Stimulated activated CD8-positive, alpha-beta memory T cell treated with anti-CD3 and anti-CD28 coated beads, Interleukin-4, amount 100 ng/mL, for 1 hour (primary cell): ENCODE results near the gene XRCC4.
"Not testable (repeated sequence)": the region's sequence is repeated elsewhere in the genome, so short reads cannot be mapped to it uniquely, and the experiment has no call there.

Experiments used
- DNase-seq, 2 donors: peaks; one replicate each; pipeline ENCODE4 v3.0.0-alpha.2; 2020; ENCODE audit warnings: low read depth in 2 of 2, low spot score in 1 of 2

The XRCC4 gene

GRCh38 chr5:83076742-83077661 lies at the start of gene XRCC4, which contains the start of gene TMEM167A:
Gene XRCC4, plus strand, starts transcription at chr5:83077547. Its CDS starts 27,373 bp downstream, at chr5:83104920.
Gene TMEM167A, minus strand, starts transcription at chr5:83077394. Its CDS starts 71 bp downstream, at chr5:83077323.
- DNase-seq: peak; percentile 77 to 88

- no peak for DNase-seq
Observed at GRCh38 chr5:83029912-83030311, 47.4 kb upstream of the XRCC4 start.

DNA sequence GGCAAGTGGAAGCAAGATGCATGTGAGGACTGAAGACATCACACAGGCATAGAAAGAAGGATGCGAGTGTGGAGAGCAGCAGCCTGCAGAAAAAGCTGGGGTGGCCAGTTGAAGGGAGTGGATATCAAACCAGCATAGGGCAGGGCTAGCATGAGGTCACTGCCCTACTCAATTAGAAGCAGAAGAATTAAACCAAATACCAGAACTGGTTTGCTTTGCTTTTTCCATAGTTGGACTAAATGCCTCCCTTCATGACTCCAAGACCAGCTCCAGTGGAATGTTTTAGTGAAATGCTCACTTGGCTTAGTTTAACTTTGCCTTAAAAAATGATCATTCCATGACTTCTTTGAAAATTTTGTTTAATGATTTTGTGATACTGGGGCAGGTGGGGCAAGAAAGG lies 46.0 kb upstream of the XRCC4 start:
- no peak for DNase-seq

DNA sequence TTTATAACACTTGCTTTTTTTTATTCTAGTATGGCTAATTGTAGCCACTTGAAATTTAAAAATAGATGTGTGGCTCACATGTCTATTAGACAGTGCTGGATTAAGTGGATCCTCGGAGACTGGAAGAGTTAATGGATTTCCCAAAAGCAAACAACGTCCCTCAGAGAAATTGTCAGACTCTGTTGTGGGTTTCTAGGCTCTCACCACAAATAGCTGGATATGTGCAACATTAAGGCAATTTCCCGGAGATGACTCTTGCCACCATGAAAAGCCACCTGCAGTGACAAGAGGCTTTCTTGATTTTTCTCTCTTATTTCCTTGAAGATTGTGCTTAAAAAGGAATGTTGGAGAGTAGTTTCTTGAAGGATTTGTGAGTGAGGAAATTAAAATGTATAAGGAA lies 43.3 kb upstream of the XRCC4 start:
- DNase-seq: no peak

DNA sequence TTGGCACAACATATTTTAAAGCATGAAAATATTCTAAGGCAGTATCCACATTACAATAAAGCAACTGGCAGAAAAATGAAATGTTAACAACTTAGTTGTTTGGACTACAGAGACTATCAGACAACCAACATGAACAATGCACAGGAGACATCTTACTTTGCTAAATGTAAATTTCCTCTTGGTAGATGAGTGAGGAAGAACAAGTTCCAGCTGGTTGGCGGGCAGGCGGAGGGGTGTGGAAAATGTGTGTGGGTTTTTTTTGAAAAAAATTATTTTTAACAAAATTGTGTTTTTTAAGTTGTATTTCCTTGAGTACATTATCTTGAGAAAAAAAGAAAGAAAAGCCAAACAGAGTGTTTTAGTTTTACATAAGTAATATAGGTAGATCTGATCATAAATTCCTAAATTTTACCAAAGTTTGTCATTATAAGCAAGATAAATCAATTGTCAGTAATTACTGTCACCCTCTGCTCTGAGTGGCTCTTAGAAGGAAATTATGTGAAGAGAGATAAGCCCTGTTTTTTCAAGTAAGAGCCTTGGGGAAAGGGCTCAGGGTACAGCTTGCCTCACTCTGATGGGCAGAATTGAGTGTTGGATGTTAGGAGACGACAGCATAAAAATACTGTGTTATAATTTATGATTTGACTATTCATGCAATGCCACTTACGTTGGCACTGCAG lies 42.7 kb upstream of the XRCC4 start:
- DNase-seq: no peak

- no peak for DNase-seq
Observed at GRCh38 chr5:83035373-83036100, 41.8 kb upstream of the XRCC4 start.

DNA sequence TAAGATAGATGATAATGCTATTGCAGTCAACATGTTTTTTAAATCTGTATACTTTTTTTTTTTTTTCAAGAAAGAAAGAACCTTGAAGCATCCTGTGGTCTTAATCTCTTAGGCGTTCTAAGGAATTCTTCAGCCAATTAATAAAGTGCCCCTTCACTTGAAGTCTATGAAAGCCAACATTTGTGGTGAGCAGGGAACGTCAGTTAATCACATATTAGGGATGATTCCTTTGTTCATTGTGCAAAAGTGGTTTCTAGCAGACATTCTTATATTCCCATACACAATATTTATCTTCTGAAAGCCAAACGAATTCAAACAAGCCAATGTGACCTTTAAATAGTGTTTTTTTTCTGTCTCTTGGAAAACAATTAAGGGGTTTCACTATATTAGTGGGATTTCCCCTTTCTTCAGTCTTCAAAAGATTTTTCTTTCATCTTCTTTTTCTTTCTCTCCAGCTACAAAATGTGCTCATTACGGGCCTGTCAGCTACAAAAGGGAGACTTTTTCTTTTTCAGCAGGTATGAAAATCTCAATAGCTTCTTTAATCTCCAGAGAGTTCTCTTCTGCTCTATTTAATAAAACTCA lies 40.3 kb upstream of the XRCC4 start:
- no peak for DNase-seq

DNA sequence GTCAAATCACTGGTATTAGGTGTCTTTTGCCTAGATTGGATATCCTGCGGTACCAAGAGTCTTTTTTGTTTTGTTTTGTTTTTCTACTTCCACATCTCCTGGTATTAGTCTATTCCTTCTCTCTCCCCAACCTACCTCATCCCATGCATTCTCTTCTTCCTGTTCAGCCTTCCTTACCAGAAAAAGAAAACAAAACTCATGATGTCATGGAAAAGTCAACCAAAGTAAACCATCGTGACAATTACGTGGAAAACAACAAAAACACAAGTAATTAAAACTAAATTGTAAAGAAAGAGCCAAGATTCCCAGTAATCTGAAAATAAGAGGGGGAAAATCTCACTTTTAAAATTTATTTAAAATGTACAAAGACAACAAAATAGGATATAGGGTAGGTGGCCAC lies 38.4 kb upstream of the XRCC4 start:
- DNase-seq: no peak

DNA sequence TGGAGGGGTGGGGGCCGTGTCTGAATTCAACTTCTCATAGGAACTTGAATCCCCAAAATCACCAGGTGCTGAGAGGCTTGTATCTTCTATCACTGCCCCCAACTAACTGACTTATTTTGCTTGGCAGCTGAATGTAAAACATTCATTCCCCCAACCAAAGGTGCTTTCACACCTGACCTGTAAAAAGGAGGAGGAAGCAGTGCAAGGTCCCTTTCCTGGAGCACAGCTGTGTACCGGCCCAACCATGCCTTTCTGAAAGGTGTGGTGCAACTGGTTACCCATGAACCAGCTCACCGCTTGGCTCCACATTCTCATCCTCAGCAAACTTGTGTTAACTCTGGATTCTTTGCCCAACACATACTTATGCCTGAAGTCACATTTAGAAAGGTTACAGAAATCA lies 34.8 kb upstream of the XRCC4 start:
- DNase-seq: no peak

- DNase-seq: no peak
Observed at GRCh38 chr5:83044926-83045325, 32.4 kb upstream of the XRCC4 start.

- DNase-seq: no peak
Observed at GRCh38 chr5:83048277-83048676, 29.1 kb upstream of the XRCC4 start.

GRCh38 chr5:83048811-83049210 lies 28.5 kb upstream of the XRCC4 start:
- no peak for DNase-seq

DNA sequence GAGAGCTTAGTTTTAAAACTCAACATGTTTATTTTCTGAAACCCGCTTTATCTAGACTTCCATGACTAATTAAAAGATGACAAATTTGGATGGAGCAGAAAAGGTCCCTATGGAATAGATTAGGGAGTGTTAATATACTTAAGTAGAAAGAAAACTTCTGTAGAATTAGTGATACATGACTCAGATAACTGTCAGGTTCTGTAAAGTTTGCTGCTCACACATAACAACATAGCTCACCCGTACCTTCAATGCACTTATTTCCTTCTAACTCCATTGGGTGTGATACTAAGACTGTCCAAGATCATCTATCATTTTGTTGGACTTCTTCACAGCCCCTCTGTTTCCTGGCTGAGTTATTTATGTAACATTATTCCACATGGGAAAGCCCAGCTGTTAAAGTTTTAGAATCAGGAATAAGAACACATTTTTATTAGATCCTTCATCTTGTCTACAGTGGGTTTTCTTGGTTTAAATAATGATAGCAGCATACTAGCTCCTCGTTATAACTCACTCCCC lies 27.9 kb upstream of the XRCC4 start:
- DNase-seq: no peak

DNA sequence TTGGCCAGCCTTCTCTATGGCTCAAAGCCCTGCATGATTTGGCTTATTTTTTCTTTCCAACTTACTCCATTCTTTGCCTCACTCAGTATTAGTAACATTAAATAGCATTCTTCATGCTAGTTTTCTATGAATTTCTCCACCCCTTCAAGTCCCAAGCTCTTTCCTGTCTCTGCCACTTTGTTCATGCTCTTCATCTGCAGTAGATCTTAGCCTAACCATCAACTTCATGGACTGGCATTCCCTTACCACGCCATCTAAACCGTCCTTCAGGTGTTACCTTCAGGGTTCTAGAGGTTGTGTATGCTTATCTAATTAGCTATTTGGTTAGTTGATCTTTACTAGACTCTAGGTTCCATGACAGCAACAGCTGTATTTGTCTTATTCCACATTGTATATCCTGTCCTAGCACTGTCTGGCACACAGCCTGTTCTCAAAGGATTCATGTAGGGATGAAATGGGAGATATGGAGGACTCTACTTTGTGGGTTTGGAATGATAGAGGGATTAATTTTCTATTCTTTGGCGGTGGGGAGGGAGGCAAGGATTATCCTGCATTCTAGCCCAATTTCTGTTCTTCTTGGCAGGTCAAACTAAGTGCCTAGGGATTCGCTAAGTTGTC lies 26.5 kb upstream of the XRCC4 start:
- no peak for DNase-seq

GRCh38 chr5:83055166-83055565 lies 22.2 kb upstream of the XRCC4 start:
- DNase-seq: no peak

DNA sequence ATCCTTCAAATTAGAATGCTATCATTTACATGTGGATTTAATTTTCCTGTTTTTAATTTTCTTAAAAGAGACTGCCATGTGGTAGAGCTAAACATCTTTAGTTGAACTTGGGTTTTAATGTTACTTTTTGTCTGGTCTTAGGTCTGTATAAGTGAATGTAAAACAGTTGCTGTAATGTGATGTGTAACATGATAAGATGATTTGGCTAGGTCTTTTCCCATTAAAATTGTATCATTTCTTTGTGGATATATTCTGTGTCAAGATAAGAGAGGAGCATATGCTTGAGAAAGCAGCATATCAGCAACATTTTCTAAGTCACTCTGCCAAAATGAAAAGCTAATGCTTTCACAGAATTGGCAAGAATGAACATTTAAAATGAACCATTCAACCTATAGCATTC lies 18.6 kb upstream of the XRCC4 start:
- no peak for DNase-seq

DNA sequence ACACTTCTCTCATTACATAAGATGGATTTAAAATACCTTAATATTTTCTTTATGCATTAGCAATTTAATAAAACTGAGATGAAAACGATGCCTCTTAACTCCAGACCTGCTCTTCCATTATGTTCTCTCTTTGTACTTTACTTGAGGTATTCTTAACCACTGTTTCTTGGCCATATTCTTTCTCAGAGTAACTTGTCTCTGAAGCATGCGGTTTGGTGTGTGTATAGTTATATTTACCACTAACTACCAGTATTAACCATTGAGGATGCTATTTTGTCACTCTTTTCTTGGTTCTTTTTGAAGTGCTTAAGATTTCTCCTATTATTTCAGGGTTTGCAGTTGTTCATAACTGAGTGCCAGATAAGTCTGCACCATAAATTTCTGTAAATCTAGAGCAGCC lies 18.0 kb upstream of the XRCC4 start:
- no peak for DNase-seq

GRCh38 chr5:83066548-83067110 lies 10.7 kb upstream of the XRCC4 start:
- DNase-seq: no peak

DNA sequence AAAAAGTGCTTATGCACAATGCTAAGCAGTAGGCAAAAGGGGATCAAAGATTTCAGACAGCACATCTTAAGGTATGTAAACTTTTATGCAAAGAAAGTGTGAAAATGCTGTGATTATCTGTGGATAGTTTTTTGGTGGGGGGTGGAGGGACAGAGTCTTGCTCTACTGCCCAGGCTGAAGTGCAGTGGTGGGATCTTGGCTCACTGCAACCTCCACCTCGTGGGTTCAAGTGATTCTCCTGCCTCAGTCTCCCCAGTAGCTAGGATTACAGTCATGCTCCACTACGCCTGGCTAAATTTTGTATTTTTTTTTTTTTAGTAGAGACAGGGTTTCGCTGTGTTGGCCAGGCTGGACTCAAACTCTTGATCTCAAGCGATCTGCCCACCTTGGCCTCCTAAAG lies 10.0 kb upstream of the XRCC4 start:
- DNase-seq: not testable (repeated sequence)

DNA sequence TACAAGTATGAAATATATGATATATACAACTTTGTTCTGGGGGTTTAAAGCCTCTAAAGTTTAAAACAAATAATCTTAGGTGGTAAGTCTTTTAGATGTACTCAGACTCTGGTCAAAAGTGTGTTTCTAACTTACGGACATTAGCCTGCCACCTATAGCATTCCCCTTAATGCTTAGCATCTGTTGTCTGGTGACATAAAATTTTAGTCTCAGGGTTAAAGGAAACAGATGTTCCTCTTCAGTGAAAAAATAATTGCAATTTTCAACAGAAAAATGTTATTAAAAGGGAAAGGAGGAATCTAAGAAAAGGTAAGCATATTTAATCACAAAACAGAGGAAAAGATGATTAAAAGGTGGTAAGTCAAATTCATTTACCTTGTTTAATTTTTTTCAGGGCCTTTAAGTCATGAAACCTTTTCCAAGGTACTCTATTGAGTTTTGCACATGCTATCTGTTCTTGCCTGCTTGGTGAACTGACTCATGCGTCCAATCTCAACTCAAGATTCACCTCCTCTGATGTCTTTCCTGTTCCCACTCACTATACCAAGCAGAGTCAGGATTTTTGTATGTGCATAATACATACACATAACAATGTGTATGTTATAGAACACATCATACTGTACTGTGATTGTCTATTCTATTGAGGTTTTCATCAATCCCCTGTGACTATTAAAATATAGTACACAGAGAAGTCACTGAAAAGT lies 8.1 kb upstream of the XRCC4 start:
- DNase-seq: no peak
